SH-SY5Y (cell line): ENCODE measurements around the gene ARHGAP31.
A peak's percentile ranks its signal among the peaks of the same experiment; 100 is the strongest.

ENCODE experiments used
- GATA2 ChIP-seq: IDR thresholded peaks from 2 replicates; pipeline ENCODE4 v1.6.1; 2011; ENCODE audit warnings: mild to moderate bottlenecking, low read depth, low read length
- GATA3 ChIP-seq: IDR thresholded peaks from 2 replicates; pipeline ENCODE4 v1.6.1; 2011; ENCODE audit warnings: low read depth, mild to moderate bottlenecking, low read length, moderate library complexity

The ARHGAP31 gene

DNA sequence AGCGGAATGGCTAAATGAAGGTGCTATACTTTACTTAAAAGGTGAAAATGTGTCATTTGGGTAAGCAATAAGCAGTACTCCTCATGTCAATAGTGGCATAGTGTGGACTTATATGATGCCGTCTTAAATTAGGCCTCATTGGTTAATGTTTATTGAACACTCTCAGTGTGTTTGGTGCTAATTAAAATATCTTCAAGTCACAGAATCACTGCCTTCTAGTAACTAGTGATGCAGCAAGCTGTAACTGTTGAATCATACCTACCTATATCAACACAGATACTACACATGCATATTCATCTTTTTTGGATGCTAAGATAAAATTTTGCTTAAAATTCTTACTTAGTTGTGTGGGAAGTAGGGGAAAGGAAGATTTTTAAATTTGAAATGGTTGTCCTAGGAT is 30.7 kb downstream of the ARHGAP31 start:
- TF ChIP-seq GATA2: no peak
- TF ChIP-seq GATA3: no peak

DNA sequence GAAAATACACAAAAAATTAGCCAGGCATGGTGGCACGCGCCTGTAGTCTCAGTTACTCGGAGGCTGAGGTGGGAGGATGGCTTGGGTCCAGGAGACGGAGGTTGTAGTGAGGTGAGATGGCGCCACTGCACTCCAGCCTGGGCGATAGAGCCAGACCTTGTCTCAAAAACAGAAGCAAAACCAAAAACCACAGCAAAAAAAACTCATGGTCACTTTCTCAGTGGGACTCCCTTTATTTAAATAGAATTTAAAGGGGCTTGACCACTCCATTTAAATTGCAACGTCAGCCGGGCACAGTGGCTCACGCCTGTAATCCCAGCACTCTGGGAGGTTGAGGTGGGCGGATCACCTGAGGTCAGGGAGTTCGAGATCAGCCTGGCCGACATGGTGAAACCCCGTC is 32.8 kb downstream of the ARHGAP31 start:
- no peak for TF ChIP-seq GATA3
- no peak for TF ChIP-seq GATA2

DNA sequence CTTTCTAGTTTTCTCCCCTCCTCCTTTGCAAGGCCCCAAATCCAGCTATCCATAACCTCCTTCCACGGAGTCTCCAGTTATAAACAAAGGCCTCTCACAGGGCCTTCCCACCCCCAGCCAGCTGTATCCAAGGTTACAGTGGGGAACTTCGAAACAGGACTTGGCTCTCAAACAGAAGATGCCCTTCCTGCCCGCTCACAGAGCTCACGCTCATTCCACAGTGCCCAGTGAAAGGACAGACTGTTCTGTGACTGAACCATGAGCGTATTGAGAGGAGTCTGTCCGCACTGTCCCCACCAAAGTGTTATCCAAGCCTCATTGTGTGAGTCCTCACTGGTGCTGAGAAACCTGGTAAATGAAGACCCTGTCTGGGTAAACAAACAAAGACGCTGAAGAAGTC is 35.4 kb downstream of the ARHGAP31 start:
- TF ChIP-seq GATA2 (no peak), GATA3 (no peak)

DNA sequence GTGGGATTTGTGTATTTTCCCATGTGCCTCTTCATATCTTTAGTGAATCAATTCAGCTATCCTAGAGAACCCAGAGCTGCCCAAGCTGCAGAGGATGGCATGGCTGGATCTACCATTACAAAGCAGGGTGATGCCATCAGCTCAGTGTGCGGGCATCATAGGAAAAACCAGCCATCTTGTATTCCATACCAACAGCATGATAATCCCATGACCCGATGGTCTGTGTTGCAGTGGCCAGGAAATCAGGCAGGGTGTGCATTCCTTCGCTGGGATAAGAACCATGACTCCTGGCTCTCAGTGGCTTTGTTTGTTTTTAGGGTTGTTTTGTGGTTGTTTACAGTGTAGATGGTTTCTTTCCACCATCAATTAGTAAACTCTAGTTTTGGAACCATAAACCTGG is 36.0 kb downstream of the ARHGAP31 start:
- TF ChIP-seq GATA3 (no peak), GATA2 (0 out of 2 replicates have a peak, but pooled peaks have one; percentile 19)

DNA sequence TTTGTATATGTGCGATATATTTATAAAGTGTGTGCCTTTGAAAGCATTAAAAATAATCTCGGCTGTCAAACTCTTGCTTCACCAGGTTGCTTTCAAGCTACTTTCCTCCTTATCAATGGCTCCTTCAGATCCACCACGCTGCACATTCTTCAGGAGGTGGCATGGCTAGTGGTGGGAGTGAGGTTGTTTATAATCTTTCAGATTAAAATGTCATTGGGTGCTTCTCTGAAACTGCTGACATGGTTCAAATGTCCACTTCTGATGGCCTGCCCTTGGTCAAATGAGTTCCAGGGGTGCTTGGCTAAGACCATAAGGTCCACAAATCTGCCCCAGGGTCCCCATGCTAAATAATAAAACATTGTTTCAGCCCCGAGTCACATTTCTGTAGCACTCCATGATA is 36.7 kb downstream of the ARHGAP31 start:
- TF ChIP-seq GATA2 (peak; percentile 41; the same call in 1 of the 2 replicates), GATA3 (no peak)

DNA sequence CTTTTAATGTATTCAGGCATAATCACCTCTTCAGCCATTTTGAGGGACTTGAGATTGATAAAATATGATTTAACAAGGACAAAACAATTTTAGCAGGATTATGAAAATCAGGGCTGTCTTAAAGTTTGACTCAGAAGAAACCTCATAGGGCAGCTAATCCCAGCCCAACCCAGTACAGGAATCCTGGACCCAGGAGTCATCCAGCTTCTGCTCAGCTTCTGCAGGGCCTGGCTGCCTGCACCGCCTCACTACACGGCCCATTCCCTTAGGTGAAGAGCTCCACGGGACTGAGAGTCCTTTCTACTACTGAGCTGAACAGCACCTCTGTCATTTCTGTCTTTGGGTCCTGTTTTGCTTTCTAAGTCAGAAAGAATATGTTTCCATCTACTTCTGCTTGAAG is 37.5 kb downstream of the ARHGAP31 start:
- no peak for TF ChIP-seq GATA3
- TF ChIP-seq GATA2: no peak

DNA sequence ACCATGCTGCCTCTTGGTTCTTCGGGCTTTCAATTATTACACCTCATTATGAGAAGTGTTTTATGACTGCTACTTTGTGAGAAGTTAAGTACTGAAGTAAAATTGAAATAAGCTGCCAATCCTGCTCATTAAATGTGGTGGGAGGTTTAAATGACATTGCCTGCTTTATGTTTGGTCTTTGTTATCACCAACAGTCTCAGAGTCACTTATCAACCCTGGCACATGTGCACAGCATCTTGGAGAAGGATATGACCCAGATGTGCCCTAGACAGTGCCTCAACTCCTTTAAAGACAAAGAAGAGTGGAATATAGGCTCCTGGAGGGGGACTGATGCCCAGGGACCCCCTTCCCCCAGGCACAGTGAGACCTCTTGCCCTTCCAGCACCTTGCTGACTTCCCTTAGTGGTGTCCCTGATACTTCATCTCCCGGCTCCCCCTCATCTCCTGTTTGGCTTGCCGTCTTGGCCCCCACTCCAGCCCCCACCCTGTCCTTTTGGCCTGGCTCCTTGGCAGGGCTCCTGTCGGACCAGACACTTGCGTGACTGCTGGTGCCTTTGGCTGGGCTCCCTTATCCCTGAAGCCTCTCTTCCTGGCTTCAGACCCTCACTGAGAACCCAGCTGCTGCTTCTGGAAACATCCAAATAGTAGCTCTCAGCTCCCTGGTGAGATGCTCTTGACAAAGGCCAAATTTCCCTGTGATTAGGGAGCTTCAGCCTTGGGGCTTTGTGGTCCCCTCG is 39.8 kb downstream of the ARHGAP31 start:
- peak; percentile 20; the same call in 1 of the 2 replicates for TF ChIP-seq GATA3
- peak; percentile 53 for TF ChIP-seq GATA2

DNA sequence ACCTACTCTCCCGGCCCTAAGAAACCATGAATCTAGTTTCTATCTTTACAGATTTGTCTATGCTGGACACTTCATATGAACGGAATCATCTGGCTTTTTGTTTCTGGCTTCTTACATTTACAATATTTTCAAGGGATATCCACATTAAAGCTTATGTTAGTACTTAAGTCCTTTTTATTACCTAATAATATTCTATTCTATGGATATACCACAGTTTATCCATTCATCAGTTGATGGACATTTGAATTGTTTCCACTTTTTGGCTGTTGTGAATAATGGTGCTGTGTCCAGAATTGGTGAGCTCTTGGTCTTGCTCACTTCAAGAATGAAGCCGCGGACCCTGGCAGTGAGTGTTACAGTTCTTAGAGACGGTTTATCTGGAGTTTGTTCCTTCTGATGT is 42.6 kb downstream of the ARHGAP31 start:
- TF ChIP-seq GATA3 (no peak), GATA2 (no peak)

DNA sequence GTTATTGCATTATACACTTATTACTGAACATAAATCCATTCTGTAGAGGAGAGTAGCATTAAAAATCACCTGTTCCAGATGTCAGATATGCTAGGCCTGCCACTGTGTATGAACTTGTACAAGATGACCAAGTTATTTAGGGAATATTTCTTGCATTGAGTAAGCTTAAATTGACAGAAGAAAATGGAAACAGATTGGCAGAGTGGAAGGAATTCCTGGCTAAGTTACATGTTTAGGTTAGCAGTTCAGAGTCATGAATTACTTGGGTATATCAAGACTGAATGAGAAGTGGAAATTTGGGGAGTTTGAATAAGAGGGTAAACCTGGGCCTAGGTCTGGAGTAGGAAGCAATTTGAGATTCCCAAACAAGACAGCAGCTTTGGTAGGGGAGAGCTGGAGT is 44.6 kb downstream of the ARHGAP31 start:
- TF ChIP-seq GATA2: no peak

DNA sequence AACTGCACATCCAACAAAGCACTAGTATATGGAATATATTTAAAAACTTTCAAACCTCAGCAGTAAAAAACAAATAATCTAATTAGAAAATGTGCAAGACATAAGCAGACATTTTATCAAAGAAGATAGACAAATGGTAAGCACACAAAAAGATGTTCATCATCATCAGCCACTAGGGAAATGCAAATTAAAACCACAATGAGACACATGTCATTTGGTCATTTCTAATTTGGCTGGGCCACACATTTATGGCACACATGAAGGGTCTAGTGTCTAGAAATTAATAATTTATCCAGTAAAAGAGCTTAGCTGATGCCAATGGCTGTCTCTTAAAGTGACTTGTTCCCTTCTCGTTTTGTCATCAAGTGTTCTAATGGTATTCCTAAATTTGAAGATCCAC is 45.8 kb downstream of the ARHGAP31 start:
- TF ChIP-seq GATA3: no peak
- TF ChIP-seq GATA2: no peak

DNA sequence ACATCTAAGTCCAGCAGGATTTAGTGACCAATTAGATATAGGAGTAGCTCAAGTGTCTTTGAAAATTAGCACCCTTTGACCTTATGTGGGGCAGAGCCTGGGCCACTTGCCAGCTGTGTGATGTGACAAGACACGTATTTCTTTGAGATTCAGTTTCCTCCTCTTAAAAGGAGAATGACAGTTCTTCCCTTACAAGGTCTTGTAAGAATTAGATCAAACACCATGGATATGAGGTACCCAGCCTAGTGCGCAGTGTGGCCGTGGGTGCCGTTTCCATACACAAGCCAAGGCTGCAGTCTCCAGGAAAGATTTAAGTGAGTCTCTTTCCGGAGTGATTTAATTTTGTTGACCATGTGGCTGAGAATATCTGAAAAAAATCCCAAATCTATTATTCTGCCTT is 46.3 kb downstream of the ARHGAP31 start:
- TF ChIP-seq GATA2 (no peak), GATA3 (no peak)

DNA sequence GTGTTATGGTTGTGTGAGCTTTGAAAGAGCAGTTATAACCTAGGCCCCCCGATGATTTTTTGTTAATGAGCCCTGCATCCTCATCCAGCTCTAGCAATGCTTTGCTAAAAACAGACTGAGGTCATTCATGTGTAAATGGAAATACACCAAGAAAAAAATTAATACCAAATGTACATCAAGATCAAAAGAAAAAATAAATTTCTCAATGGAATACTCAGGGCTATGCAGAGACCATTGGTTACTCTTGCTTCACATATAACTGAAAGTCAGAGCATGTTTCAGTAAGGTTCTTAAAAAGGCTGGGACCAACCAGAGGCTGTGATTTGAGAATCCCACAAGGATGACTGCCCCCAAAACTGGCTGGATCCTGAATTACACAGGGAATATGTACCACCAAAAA is 48.0 kb downstream of the ARHGAP31 start:
- TF ChIP-seq GATA3: no peak

DNA sequence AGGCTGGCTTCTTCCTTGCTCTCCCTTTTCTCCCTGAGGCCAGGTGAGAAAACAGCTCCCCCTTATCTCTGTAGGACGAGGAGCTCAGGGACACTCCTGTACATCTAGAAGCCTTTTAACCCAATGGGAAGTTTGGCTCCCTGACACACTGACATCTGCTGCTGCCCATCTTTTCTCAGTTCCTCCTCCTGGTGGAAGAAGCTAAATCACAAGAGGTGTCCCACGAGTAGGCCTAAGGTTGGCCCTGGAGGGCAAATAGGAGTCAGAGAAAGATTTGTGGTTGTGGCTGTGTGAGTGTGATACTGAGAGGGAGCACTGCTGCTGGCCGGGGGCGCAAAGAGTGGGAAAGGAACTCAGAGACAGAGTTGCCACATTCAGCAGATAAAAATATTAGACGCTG is 49.5 kb downstream of the ARHGAP31 start:
- TF ChIP-seq GATA3 (no peak), GATA2 (no peak)

DNA sequence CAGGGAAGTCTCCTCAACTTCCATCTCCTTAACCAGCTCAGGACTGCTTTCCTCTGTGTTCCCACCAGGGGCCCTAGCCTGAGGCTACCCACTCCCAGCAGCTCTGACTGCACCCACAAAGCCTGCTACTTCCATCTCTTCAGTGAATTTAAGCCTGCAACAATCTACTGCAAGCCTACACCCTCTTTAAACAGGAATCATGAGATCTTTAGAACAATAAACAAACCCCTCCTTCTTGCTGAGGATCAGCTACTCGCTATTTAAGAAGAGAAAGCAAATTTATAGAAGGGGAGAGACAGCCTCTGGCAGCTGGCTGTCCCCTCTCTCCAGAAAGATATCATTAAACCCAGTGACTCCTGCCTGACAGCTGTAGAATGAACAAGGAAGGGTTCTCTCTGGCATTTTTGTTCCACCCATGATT is 51.9 kb downstream of the ARHGAP31 start:
- TF ChIP-seq GATA3: no peak
- TF ChIP-seq GATA2: no peak

DNA sequence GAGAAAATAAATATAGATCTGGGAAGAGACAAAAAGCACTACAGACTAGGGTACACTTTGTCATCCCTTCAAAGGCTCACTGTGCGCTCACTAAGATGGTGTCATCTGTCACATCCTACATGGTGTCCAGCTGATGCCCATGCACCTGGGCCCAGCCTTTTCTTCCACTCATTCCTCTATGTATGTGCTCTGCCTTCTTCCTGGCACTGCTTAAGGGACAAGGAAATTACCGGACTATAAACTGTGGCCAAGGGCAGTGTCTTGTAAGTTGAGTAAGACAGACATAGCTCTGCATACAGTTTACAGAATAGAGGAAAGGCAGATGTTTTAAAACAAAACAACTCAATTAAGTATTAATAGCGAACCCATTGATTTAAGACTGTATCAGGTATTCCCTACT is 52.9 kb downstream of the ARHGAP31 start:
- TF ChIP-seq GATA2: no peak
- TF ChIP-seq GATA3: no peak
